ENCODE results near the gene CCL4L2.
"Not testable (repeated sequence)": the region's sequence is repeated elsewhere in the genome, so short reads cannot be mapped to it uniquely, and the experiment has no call there.

The CCL4L2 gene

DNA sequence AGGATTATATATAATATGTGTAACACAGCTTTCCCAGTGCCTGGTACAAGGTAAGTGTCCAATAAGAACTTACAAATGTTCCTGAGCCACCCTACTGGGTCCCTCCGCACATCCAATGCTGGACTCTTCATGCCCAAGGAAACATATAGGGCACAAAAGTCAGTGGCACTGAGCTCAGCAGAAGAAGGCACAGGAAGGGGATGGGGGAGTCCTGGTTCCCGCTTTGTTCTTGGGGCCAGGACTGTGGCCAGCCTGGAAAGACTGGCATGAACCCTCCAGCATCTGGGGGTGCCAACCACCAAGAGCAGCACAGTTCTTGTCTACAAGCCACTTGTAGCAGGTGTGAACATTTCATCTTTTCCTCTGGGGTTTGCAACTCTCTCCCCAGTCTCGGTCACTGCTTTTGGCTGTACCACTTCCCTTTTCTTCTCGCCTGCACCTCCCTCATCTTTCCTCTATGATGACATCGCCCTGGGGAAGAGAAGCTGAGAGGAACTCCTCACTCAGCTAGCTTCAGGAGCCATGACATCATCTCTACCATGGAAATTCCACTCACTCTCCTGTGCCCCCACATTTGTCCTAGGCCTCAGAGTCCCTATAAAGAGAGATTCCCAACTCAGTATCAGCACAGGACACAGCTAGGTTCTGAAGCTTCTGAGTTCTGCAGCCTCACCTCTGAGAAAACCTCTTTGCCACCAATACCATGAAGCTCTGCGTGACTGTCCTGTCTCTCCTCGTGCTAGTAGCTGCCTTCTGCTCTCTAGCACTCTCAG lies at the start of gene CCL4L2:
TSS of gene CCL4L2 (plus strand) at position 625 of the 773 bp plus-strand sequence.
- not testable (repeated sequence) for DNase-seq (ENCODE audit: low read depth)

DNA sequence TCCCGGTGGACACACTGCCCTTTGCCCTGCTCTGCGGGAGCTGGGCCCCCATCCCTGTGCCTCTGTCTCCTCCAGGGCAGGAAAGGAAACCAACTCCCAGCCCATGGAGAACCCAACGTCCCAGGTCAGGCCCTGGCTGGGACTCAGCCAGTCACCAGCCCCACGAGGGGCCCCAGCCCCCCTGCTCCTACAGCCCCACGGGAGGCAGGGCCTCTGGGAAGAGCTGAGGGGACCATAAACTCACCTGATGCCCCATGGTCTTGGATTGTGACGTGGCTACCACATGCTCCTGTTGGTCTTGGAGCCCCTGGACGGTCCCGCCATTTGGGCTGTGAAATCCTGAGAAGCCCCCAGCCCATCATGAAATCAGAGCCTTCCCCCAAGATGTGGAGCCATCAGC lies 42.0 kb upstream of the CCL4L2 start:
- not testable (repeated sequence) for DNase-seq (ENCODE audit: low read depth)

DNA sequence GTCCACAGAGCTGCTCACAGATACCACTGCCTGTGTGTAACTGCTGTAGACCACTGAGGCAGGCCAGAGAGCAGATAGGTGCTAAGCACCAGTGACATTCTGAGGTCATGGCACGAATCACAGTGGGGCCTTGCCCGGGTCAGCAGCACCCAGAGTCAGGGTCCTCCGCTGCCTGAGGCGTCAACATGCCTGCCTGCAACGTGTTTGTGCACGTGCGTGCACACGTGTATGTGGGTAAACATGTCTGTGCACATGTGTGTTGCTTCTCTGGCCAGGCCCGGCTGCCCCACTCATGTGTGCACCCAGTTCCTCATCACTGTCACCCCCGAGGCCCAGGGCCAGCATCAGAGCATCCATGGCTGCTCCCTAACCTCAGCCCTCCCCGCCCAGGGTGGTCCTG lies 34.3 kb upstream of the CCL4L2 start, which contains the start of gene TBC1D3B:
TSS of gene TBC1D3B (minus strand) at position 101 of the 400 bp plus-strand sequence. CDS start 1,586 bp downstream, outside the sequence.
- not testable (repeated sequence) for DNase-seq (ENCODE audit: low read depth)

DNA sequence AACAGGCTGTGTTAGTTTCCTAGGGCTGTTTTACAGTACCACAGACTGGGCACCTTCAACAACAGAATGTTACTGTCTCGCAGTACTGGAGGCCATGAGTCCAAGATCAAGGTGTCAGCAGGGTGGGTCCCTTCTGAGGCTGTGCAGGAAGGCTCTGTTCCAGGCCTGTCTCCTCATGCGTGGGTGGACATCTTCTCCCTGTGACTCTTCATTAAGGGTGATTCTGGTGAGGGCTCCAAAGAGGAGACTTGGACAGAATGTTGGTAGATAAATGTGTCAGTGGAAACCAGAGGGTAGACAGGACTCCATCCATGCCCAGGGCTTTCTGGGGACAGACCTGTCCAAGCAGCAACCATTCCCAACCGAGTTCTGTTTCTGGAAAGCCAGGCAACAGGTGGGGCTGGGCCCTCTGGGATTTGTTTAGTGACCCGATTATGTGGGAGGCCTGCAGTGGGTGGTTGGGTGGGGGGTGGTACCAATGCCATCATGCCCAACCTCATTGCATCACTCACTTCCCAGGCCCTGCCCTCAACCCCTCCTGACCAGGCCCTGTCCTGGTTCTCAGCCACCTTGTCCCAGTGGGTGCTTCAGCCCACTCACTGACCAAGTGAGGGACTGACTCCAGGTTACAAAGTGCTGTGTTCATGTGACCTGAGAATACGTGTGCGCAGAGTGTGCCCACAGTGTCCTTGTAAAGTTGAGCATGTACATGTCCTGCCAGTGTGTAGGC lies 29.3 kb upstream of the CCL4L2 start:
- DNase-seq (ENCODE audit: low read depth) = not testable (repeated sequence)

DNA sequence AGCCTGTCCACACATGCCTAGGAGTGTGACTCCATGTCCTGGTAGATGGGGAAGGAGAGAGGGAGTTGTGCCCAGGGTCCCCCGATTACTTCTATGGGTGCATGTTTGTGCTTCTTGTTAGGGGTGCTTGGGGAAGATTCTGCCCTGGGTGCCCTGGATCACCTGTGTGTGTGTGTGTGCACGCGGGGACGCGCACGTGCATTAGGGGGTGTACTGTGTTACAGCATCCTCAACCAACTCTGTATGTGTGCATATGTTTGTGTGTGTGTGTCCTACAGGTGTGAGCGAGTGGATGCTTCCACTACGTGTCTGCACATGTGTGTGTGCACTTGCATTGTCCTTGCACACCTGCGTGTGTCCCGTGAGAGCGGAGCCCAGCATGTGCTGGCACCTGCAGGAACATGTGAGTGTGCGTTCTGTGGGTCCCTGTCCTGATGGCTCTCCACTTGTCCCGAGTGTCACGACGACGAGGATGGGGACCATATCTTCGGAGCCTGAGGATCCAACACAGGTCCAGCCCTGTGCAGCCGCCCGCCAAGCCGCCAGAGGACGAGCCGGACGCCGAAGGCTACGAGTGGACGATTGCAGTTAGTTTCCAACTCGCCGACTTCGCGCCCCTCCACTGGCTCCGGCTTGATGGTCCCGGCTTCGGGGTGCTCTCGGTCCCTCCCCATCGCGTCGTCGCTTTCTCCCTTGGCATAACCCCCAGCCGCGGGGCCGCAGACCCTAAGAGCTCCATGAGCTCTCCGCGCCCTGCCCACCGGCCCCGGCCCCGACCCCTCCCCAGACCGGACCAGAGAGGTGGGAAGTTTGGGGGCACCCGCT lies 28.5 kb upstream of the CCL4L2 start:
- no peak for DNase-seq (ENCODE audit: low read depth)

DNA sequence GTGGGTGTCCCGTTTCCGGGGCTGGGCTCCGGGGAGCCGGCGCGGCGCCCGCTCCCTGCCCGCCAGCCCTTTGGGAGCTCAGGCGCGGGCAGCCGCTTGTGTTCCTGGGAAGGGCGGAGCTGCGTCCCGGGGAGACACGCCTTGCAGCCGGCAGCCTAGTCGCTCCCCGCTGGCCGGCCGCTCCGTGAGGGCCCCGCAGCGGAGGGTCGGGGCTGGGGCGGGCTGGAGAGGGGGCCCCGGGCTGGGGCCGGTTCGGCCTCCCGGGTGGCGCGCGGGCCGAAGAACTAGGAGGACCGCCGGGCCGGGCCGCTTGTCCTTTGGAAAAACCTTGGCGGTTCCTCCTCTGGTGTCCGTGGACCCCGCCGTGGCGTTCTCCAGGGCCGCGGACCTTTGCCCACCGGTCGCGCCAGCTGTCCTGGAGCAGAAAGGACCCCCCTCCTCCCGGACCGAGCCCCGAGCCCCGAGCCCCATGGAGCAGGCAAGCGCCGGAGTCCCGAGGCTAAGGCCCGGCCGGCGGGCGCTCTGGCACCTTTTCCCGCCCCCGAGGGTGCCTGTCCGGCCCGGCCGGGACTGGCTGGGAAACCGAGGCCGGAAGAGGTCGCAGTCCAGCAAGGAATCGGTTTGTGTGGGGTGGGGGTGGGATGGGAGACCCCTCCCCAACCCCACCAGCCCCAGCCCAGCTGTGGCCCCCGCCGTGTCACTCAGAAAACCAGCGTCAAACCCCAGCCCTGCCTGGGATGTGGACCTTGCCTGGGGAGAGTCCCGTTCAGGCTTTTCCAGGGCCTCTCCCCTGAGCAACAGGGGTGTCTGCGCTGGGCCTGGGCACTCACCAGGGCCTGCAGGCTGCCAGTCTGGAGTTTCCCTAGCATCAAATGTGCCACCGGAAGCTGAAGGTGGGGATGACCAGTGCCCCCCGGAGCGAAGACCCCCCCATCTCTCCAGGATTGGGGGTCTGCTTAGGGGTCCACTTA lies 27.6 kb upstream of the CCL4L2 start:
- no peak for DNase-seq (ENCODE audit: low read depth)

DNA sequence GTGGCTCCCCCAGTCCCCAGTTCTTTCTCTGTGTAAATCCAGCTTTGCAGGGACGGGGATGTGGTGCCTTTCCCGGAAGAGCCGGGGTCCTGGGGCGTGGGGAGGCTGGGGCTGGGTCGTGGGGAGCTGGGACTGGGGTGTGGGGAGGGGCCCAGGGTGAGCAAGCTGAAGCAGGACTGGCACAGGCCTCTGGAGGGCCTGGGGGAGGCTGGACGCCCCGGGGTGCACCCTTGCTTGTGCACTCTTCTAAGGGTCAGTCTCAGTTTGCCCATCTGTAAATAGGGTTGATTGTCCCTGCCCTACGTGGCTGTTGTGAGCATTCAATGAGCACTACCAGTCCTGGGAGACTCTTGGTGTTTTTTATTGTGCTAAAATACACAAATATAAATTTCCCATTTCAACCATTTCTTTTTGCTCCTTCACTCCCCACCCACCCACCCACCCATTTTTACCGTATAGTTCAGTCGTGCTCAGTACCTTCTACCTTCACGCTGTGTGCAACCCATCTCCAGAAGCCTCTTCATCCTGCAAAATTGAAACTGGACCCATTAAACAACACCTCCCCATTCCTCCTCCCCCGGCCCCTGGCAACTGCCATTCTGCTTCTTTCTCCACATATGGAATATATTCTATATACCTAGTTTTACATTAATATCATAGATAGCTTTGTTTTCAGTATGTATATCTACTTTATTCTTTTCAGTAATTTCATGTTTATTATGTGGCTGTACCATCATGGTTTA lies 26.7 kb upstream of the CCL4L2 start:
- no peak for DNase-seq (ENCODE audit: low read depth)

DNA sequence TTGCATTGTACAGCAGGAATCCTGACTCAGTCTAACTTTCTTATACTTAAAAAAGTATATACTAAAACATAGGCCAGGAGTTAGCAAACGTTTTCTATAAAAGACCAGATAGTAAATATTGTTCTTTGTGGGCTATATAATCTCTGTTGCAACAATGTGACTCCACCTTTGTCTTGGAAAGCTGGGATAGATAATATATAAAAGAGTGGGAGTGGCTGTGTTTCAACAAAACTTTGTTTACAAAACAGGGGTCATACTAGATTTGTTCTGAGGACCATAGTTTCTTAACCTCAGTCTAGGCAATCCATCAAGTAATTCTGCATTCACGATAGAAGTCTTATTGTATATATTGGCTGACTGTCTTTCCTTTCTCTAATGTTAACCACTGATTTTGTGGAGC lies 25.4 kb upstream of the CCL4L2 start:
- no peak for DNase-seq (ENCODE audit: low read depth)

DNA sequence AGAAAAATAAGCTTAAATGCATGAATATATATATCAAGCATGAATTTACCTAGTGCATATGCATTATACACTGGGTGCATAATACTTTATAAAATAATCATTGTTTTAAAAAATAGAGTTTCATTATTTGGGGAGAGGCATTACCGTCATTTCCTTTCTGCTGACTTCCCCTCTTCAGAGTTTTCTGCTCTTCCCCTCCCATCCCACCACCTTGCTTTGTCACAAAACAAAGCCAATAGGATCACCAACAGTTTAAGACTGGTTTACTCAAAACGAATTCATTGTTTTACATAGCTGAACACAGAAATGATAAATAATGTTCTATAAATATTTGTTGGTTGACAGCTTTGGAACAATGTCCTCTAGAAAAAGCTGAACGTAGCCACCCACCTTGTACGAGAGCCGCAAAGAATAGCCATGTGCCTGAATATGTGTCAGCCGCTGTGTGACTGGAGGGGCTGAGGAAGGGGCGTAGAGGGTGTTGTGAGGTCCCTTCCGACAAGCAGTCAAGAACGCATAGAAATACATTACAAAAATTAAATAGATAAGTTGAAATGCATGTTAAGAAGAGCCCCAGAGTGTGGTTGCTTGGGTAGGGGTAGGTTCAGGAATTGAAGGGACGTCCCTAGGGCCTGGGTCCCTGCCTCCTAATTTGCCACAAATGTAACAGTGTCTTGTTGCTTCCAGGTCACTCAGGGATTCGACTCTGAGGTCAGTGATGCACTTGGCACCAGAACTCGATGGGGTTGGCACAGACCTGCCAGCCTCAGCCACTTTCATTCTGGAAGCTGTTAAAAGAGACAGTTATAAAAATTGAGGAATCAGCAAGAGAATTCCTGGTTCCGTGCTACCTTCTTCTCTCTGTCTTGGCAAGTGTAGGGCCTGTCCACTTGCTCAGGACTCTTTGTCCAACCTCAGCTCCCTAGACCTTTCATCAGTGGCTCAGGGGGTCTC lies 23.8 kb upstream of the CCL4L2 start:
- not testable (repeated sequence) for DNase-seq (ENCODE audit: low read depth)

DNA sequence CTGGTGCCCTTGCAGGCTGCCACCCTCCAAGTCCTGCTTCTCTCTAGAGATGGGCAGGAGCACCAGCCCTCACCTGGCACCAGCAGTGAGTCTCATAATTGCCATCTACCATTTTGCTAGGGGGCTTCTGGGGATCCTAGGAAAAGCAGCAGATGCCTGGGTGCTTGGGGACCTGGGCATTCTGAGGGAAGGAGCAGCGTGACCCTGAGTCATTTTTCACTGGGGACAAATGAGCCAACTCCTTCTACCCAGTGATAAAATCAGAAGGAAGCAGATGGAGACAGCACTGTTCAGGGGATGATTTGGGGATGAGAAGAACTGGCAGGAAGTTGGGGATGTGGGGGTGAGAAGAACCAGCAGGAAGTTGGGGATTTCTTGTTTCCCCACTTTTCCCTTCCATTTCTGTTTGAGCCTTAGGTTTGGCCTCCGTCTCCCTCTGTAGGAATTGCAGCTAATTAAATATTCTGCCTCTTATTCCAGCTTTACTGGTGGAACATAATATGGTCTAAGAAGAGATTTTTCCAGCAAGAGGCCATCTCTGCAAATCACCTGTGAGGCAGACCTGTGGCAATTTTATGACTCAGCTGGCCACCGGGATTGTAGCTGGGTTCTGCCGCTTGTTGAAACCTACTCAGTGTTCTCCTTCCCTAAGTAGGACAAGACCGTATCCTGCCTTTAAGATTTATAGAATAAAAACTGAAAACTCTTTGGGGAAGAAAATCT lies 22.8 kb upstream of the CCL4L2 start:
- DNase-seq (ENCODE audit: low read depth) = not testable (repeated sequence)

DNA sequence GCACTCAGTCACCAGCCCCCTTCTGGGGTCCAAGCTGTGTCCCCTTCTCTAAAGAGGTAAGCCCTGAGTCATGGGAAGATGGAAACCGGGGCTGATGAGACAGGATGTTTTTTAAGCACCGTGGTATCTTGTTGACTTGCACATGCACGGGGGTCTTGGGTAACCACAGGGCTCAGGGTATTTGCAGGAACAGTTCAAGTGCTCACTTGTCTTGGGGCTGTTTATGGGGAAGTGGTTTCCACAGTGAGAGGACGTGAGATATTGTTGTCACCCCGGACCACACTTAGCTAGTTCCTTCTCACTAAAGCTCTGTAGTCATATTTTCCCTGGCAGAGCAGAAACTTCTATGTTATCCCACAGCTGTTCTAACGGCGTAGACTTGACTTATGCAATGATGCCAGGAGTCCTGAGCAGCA lies 22.0 kb upstream of the CCL4L2 start:
- no peak for DNase-seq (ENCODE audit: low read depth)

DNA sequence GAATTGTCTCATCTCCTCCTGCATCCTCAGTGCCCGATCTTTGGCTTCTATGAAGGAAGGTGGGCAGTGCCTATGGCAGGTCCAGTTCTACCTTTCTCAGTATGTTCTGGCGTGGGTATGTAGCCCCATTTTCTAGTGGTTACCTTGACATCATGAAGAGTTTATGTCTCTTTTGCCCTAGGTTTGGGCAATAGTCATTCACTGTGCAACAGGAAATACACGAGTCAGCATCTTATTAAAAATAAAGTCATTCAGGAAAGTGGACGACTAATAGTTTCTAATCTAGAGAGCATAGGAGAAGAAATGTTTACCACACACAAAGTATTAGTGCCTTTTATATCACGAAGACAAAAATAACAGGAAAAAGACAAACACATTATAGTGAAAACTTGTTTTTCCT lies 20.9 kb upstream of the CCL4L2 start:
- DNase-seq (ENCODE audit: low read depth) = not testable (repeated sequence)

DNA sequence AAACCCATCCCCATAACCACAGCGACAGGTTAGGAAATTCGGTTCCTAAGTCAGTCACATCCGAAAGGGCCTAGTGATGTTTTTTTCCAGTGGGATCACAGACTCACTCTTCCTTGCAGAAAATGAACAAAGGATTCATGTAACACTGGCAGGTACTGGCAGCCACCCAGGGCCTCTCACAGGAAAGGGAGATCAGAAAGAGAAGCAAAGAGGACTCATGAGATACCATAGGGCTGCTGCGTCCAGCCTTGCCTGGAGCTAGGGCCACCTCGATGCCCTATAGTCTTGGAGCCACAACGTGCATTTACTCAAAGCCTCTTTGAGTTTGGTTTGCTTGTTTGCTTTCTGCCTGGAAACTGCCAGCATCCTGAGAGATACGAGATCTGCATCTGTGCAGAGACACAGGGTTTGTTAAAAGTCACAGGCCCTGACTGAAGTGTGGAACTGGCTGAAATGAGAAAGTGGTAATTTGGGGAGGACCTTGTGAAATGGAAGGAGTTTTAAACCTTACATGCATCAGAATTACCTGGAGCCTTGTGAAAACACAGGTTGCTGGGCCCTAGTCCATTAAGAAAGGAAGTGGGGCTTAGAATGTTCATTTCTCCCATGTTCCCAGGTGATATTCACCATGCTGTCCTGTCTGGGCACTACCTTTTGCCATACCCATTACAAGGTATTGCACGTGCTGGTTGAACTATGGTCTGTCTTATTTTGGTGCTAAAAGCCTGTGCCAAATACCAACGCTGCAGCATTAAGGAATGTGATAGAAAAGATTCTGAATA lies 20.1 kb upstream of the CCL4L2 start:
- DNase-seq (ENCODE audit: low read depth) = not testable (repeated sequence)

DNA sequence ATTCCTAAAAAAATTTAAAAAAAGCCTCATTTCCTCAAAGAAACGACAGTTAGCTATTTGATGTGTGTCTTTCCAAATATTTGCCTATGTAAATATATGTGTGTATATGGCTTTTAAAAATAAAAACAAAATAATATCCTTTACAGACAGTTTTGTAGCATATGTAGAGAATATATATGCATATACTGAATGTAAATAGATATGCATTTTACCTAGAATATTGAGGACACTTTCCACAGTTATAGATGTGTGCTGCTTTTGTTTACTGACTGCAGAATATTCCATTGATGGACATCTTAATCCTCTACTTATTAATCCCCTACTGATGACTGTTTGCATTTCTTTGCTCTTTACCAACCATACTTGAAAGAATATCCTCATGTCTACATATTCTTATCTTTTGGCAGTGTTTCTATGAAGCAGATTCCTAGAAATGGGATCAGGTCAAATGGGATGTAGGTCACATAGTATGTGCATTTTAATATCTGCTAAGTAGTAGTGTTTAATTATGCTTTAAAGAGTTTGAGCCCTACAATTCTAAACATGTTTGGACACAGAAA lies 17.6 kb upstream of the CCL4L2 start:
- no peak for DNase-seq (ENCODE audit: low read depth)

DNA sequence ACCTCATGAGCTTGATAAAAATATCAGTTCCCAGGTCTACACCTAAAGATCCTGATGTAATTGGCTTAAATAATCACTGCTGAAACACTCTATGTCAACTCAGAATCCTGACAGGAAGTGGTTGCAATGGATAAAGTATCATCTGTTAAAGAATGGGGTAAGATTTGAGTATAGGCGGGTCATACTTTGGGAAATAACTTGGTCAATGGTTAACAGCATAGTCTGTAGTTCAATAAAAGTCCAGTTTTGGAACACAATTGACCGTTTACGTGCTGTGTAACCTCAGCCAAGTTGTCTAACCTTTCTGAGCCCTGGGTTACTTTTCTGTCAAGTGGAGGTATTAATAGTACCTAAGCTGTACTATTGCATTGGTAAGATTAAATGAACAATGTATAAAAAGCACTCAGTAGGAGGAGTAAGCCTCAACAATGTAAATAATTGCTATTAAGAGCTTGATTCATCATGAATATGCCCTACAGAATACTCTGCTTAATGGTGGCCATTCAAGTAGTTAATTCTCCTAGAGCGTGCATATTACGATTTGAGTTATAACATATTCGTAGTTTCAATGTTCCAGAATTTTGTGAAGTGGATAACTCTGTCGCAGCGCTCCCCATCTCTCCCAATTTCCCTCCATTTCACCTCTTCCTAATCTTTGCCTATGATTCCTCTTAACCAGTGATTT lies 16.6 kb upstream of the CCL4L2 start:
- not testable (repeated sequence) for DNase-seq (ENCODE audit: low read depth)

DNA sequence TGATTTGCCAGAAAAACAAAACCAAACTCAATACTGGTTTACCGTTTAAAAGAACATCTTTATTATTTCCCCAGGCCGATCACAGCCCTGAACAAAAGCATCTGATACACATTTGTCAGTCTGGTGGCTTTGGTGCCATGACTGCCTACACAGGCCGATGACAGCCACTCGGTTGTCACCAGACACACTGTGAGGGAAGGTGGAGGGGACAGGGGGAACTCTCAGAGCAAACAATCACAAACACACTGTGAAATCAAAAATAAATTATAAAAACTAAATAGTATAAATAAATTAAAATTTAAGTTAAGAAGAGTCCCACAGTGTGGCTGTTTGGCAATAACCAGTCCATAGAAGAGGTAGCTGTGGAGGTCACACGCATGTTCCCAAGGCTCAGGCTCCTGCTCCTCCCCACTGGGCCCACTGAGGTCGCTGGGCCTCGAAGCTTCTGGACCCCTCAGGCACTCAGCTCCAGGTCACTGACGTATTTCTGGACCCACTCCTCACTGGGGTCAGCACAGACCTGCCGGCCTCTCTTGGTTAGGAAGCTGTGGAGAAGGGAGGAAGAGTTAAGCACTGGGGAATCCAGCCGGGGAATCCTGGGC lies 15.9 kb upstream of the CCL4L2 start:
- not testable (repeated sequence) for DNase-seq (ENCODE audit: low read depth)

Data from stimulated activated CD8-positive, alpha-beta memory T cell treated with anti-CD3 and anti-CD28 coated beads, Interleukin-12 subunit alpha, Interleukin-12 subunit beta, amount 100 ng/mL, for 4 hours (primary cell).